Uterus (tissue), 4 donors: ENCODE measurements around the gene LTV1. TPM values are rescaled to one million over a fixed set of nuclear protein-coding genes. Genes with fewer than 3 reads are reported as not detected.

ENCODE experiments used
- DNase-seq, 2 donors: peaks; one replicate each; pipeline ENCODE4 v3.0.0-alpha.2; 2019 to 2020
- H3K27ac ChIP-seq, 2 donors: fragments of 200-600 bp; sonication (generic); 1 replicate in 1 of 2; 2 replicates in 1 of 2; pipeline ENCODE4 v1.5.1; 2016 to 2018
- H3K27me3 ChIP-seq, 2 donors: fragments of 200-600 bp; sonication (generic); one replicate each; pipeline ENCODE4 v1.5.1; 2018 to 2019; ENCODE audit warnings: control low read depth in 1 of 2
- H3K36me3 ChIP-seq, 2 donors: fragments of 200-600 bp; sonication (generic); one replicate each; pipeline ENCODE4 v1.5.1; 2019; ENCODE audit warnings: control low read depth in 1 of 2
- H3K4me1 ChIP-seq, 2 donors: fragments of 200-600 bp; sonication (generic); one replicate each; pipeline ENCODE4 v1.5.1; 2018 to 2019; ENCODE audit warnings: control low read depth in 1 of 2
- H3K4me3 ChIP-seq, 2 donors: fragments of 200-600 bp; sonication (generic); 1 replicate in 1 of 2; 2 replicates in 1 of 2; pipeline ENCODE4 v1.5.1; 2018 to 2019; ENCODE audit warnings: mild to moderate bottlenecking in 1 of 2
- H3K9me3 ChIP-seq, 2 donors: fragments of 200-600 bp; sonication (generic); one replicate each; pipeline ENCODE4 v1.5.1; 2019; ENCODE audit warnings: control low read depth in 1 of 2
- CTCF ChIP-seq, 4 experiments: fragments of 200-600 bp in 2 of 4; fragments of 450-650 bp in 2 of 4; sonication (generic) in 2 of 4; IDR thresholded peaks; one replicate each; pipeline ENCODE4 v1.5.1; 2016 to 2019; ENCODE audit warnings: antibody characterized with exemption in 4 of 4, mild to moderate bottlenecking in 2 of 4, moderate library complexity in 1 of 4
- POLR2A ChIP-seq, 2 donors: fragments of 450-650 bp; IDR thresholded peaks; one replicate each; pipeline ENCODE4 v1.6.1; 2016; ENCODE audit warnings: antibody characterized with exemption in 2 of 2, mild to moderate bottlenecking in 1 of 2, moderate library complexity in 1 of 2
- intact Hi-C: fragments of 100-400 bp; cut with DNase I; formaldehyde crosslinking; loops from one replicate; pipeline ENCODE4 v1.15.1; 2023; ENCODE audit warnings: low total_unique reads
- total RNA-seq, 4 donors: library from RNA; depleted of rRNA in 3 of 4; stranded (reverse); fragments of >200 nt in 3 of 4; gene quantifications; one replicate each; pipeline versions ENCODE4 v1.1.0 to v1.2.4, GENCODE V29; 2014 to 2023
- donor health status: DM: yes; HTN: yes; CAD: no.

LTV1 gene
- total RNA-seq, 4 donors from 2014 or later = 5.4 to 28.1 (median 14.2) TPM

GRCh38 chr6:143836150-143836549, 7.0 kb upstream of the LTV1 start:
- no peaks in the 10 kb centered on the region for H3K36me3 ChIP-seq
- DNase-seq = no peak
- H3K4me1 ChIP-seq = no peaks in the 10 kb centered on the region
- intact Hi-C loops = no loop called here
- no peaks in the 10 kb centered on the region for H3K9me3 ChIP-seq
- no peaks in the 10 kb centered on the region for H3K27me3 ChIP-seq
- no peak overlapping the region for H3K27ac ChIP-seq
- H3K4me3 ChIP-seq = no peak overlapping the region
- TF ChIP-seq POLR2A (IDR thresholded peaks at IDR 0.05) (no peak), CTCF (IDR thresholded peaks at IDR 0.05) (no peak)

- Histone ChIP-seq H3K4me3 (no peak overlapping the region), H3K27ac (peak overlapping the region; percentile 69 to 73), H3K36me3 (no peaks in the 10 kb centered on the region), H3K4me1 (no peaks in the 10 kb centered on the region), H3K9me3 (no peaks in the 10 kb centered on the region), H3K27me3 (no peaks in the 10 kb centered on the region)
- DNase-seq = no peak
- TF ChIP-seq POLR2A (IDR thresholded peaks at IDR 0.05) (no peak), CTCF (IDR thresholded peaks at IDR 0.05) (no peak)
- intact Hi-C loops = no loop called here
Measured at GRCh38 chr6:143838395-143838794, 4.7 kb upstream of the LTV1 start.

GRCh38 chr6:143839196-143839595, 3.9 kb upstream of the LTV1 start:
- Histone ChIP-seq H3K4me3 (no peak overlapping the region), H3K27me3 (no peaks in the 10 kb centered on the region), H3K9me3 (no peaks in the 10 kb centered on the region), H3K4me1 (no peaks in the 10 kb centered on the region), H3K36me3 (no peaks in the 10 kb centered on the region), H3K27ac (peak overlapping the region; percentile 69 to 73)
- TF ChIP-seq CTCF (IDR thresholded peaks at IDR 0.05) (no peak), POLR2A (IDR thresholded peaks at IDR 0.05) (no peak)
- intact Hi-C loops = no loop called here
- peak in 1 of 2 donors; percentile 43 for DNase-seq

GRCh38 chr6:143840595-143841265, 2.4 kb upstream of the LTV1 start:
- H3K27ac ChIP-seq = peak overlapping the region in 1 of 2 donors; percentile 10
- H3K27me3 ChIP-seq = no peaks in the 10 kb centered on the region
- no peaks in the 10 kb centered on the region for H3K9me3 ChIP-seq
- H3K4me1 ChIP-seq = no peaks in the 10 kb centered on the region
- H3K36me3 ChIP-seq = no peaks in the 10 kb centered on the region
- DNase-seq = no peak
- no peak overlapping the region for H3K4me3 ChIP-seq
- intact Hi-C loops = no loop called here
- TF ChIP-seq POLR2A (IDR thresholded peaks at IDR 0.05) (no peak), CTCF (IDR thresholded peaks at IDR 0.05) (no peak)

- no peaks in the 10 kb centered on the region for H3K27me3 ChIP-seq
- H3K36me3 ChIP-seq = no peaks in the 10 kb centered on the region
- DNase-seq = no peak
- intact Hi-C loops = no loop called here
- no peak for TF ChIP-seq POLR2A (IDR thresholded peaks at IDR 0.05)
- no peak for TF ChIP-seq CTCF (IDR thresholded peaks at IDR 0.05)
- H3K4me3 ChIP-seq = peak overlapping the region; percentile 72 to 98
- peak overlapping the region; percentile 97 to 100 for H3K27ac ChIP-seq
- no peaks in the 10 kb centered on the region for H3K4me1 ChIP-seq
- no peaks in the 10 kb centered on the region for H3K9me3 ChIP-seq
Measured at GRCh38 chr6:143842461-143842901, 657 bp upstream of the LTV1 start.
